ENCODE measurements around the gene AZI2.
A peak's percentile ranks its signal among the peaks of the same experiment; 100 is the strongest.

Gene AZI2

GRCh38 chr3:28348265-28348628 lies 377 bp downstream of the AZI2 start:
- no peak overlapping the region for H3K4ac ChIP-seq (ENCODE audit: low read depth, low read length)
- H4K5ac ChIP-seq (ENCODE audit: low read length), result no peak overlapping the region
- no peak overlapping the region for H4K8ac ChIP-seq (ENCODE audit: low read depth, low read length)
- WGBS (ENCODE audit: extremely low coverage, insufficient coverage, low lambda C conversion rate), result no CpG with 5 or more reads among the region's 16 CpGs
- H2BK5ac ChIP-seq (ENCODE audit: low read length), result no peak overlapping the region
- DNase-seq, result no peak
- no peaks in the 10 kb centered on the region for H3K36me3 ChIP-seq (ENCODE audit: control insufficient read depth, insufficient read depth, low read length)
- H3K9ac ChIP-seq (ENCODE audit: low read length), result peak overlapping the region; percentile 83
- no peak overlapping the region for H2BK15ac ChIP-seq (replicated peaks; ENCODE audit: low read depth)
- H3K23ac ChIP-seq (ENCODE audit: low read length), result peak overlapping the region; percentile 19
- peak overlapping the region; percentile 9 for H3K18ac ChIP-seq (ENCODE audit: low read length)
- H3K27ac ChIP-seq (ENCODE audit: low read depth, low read length), result peak overlapping the region; percentile 91
- H3K27me3 ChIP-seq (ENCODE audit: insufficient read depth, low read length, poor library complexity), result no peaks in the 10 kb centered on the region
- H3K4me2 ChIP-seq (ENCODE audit: low read length), result peak overlapping the region; percentile 67
- no peak overlapping the region for H2AK5ac ChIP-seq (ENCODE audit: low read length)
- H3K56ac ChIP-seq (ENCODE audit: low read length), result peak overlapping the region; percentile 86
- H3K79me1 ChIP-seq (ENCODE audit: low read length), result peaks cover 4% of the 10 kb centered on the region
- peaks cover 1% of the 10 kb centered on the region for H3K4me1 ChIP-seq (ENCODE audit: control insufficient read depth, low read depth, low read length)
- peaks cover 15% of the 10 kb centered on the region for H3K79me2 ChIP-seq (ENCODE audit: control insufficient read depth, insufficient read depth, low read length)
- H3K4me3 ChIP-seq (ENCODE audit: low read length), result peak overlapping the region; percentile 85
- no peak overlapping the region for H2BK120ac ChIP-seq (ENCODE audit: low read depth, low read length)

GRCh38 chr3:28347374-28348264 lies 1.0 kb downstream of the AZI2 start:
- Histone ChIP-seq H3K27ac (ENCODE audit: low read depth, low read length) (peak overlapping the region; percentile 91), H3K23ac (ENCODE audit: low read length) (peak overlapping the region; percentile 19), H2BK5ac (ENCODE audit: low read length) (no peak overlapping the region), H3K4me1 (ENCODE audit: control insufficient read depth, low read depth, low read length) (peaks cover 1% of the 10 kb centered on the region), H3K36me3 (ENCODE audit: control insufficient read depth, insufficient read depth, low read length) (no peaks in the 10 kb centered on the region), H3K56ac (ENCODE audit: low read length) (peak overlapping the region; percentile 86), H3K18ac (ENCODE audit: low read length) (no peak overlapping the region), H3K79me2 (ENCODE audit: control insufficient read depth, insufficient read depth, low read length) (peaks cover 15% of the 10 kb centered on the region), H2BK15ac (replicated peaks; ENCODE audit: low read depth) (no peak overlapping the region), H3K4me3 (ENCODE audit: low read length) (peak overlapping the region; percentile 85), H3K9ac (ENCODE audit: low read length) (peak overlapping the region; percentile 83), H3K27me3 (ENCODE audit: insufficient read depth, low read length, poor library complexity) (no peaks in the 10 kb centered on the region), H3K4me2 (ENCODE audit: low read length) (peak overlapping the region; percentile 67), H3K4ac (ENCODE audit: low read depth, low read length) (no peak overlapping the region), H4K5ac (ENCODE audit: low read length) (no peak overlapping the region), H2BK120ac (ENCODE audit: low read depth, low read length) (no peak overlapping the region), H2AK5ac (ENCODE audit: low read length) (no peak overlapping the region), H4K8ac (ENCODE audit: low read depth, low read length) (no peak overlapping the region), H3K79me1 (ENCODE audit: low read length) (peaks cover 4% of the 10 kb centered on the region)
- DNase-seq, result peak; percentile 18
- WGBS (ENCODE audit: extremely low coverage, insufficient coverage, low lambda C conversion rate), result no CpG with 5 or more reads among the region's 16 CpGs

- Histone ChIP-seq H2BK15ac (replicated peaks; ENCODE audit: low read depth) (no peak overlapping the region), H3K27ac (ENCODE audit: low read depth, low read length) (no peak overlapping the region), H4K8ac (ENCODE audit: low read depth, low read length) (no peak overlapping the region), H2BK120ac (ENCODE audit: low read depth, low read length) (no peak overlapping the region), H3K79me2 (ENCODE audit: control insufficient read depth, insufficient read depth, low read length) (peaks cover 17% of the 10 kb centered on the region), H3K18ac (ENCODE audit: low read length) (no peak overlapping the region), H3K79me1 (ENCODE audit: low read length) (peaks cover 6% of the 10 kb centered on the region), H3K4me3 (ENCODE audit: low read length) (no peak overlapping the region), H3K23ac (ENCODE audit: low read length) (no peak overlapping the region), H3K9ac (ENCODE audit: low read length) (no peak overlapping the region), H3K56ac (ENCODE audit: low read length) (no peak overlapping the region), H3K27me3 (ENCODE audit: insufficient read depth, low read length, poor library complexity) (no peaks in the 10 kb centered on the region), H3K36me3 (ENCODE audit: control insufficient read depth, insufficient read depth, low read length) (no peaks in the 10 kb centered on the region), H4K5ac (ENCODE audit: low read length) (no peak overlapping the region), H2AK5ac (ENCODE audit: low read length) (no peak overlapping the region), H3K4me2 (ENCODE audit: low read length) (no peak overlapping the region), H2BK5ac (ENCODE audit: low read length) (no peak overlapping the region), H3K4me1 (ENCODE audit: control insufficient read depth, low read depth, low read length) (peaks cover 1% of the 10 kb centered on the region), H3K4ac (ENCODE audit: low read depth, low read length) (no peak overlapping the region)
- WGBS (ENCODE audit: extremely low coverage, insufficient coverage, low lambda C conversion rate), result no CpG with 5 or more reads among the region's 1 CpG
- DNase-seq, result no peak
Measured at GRCh38 chr3:28345690-28346089, 2.9 kb downstream of the AZI2 start.

GRCh38 chr3:28343144-28343543 lies 5.5 kb downstream of the AZI2 start:
- no peak overlapping the region for H3K4ac ChIP-seq (ENCODE audit: low read depth, low read length)

GRCh38 chr3:28337230-28337629 lies 11.4 kb downstream of the AZI2 start:
- H3K23ac ChIP-seq (ENCODE audit: low read length), result no peak overlapping the region
- H3K56ac ChIP-seq (ENCODE audit: low read length), result no peak overlapping the region
- H3K36me3 ChIP-seq (ENCODE audit: control insufficient read depth, insufficient read depth, low read length), result no peaks in the 10 kb centered on the region

More at GRCh38 chr3:28343144-28343543, 5.5 kb downstream of the AZI2 start:
- peaks cover 6% of the 10 kb centered on the region for H3K79me1 ChIP-seq (ENCODE audit: low read length)
- no peak overlapping the region for H3K4me2 ChIP-seq (ENCODE audit: low read length)
- H3K79me2 ChIP-seq (ENCODE audit: control insufficient read depth, insufficient read depth, low read length), result peaks cover 16% of the 10 kb centered on the region
- H3K27me3 ChIP-seq (ENCODE audit: insufficient read depth, low read length, poor library complexity), result no peaks in the 10 kb centered on the region
- no peak overlapping the region for H2BK120ac ChIP-seq (ENCODE audit: low read depth, low read length)
- H2BK5ac ChIP-seq (ENCODE audit: low read length), result no peak overlapping the region
- no peak overlapping the region for H4K5ac ChIP-seq (ENCODE audit: low read length)
- H3K4me1 ChIP-seq (ENCODE audit: control insufficient read depth, low read depth, low read length), result peaks cover 1% of the 10 kb centered on the region
- H2BK15ac ChIP-seq (replicated peaks; ENCODE audit: low read depth), result no peak overlapping the region
- H4K8ac ChIP-seq (ENCODE audit: low read depth, low read length), result no peak overlapping the region
- no peak overlapping the region for H3K27ac ChIP-seq (ENCODE audit: low read depth, low read length)
- H3K18ac ChIP-seq (ENCODE audit: low read length), result no peak overlapping the region
- DNase-seq, result no peak
- H3K9ac ChIP-seq (ENCODE audit: low read length), result no peak overlapping the region
- no peak overlapping the region for H3K23ac ChIP-seq (ENCODE audit: low read length)
- no peaks in the 10 kb centered on the region for H3K36me3 ChIP-seq (ENCODE audit: control insufficient read depth, insufficient read depth, low read length)
- no peak overlapping the region for H3K56ac ChIP-seq (ENCODE audit: low read length)
- no peak overlapping the region for H2AK5ac ChIP-seq (ENCODE audit: low read length)
- H3K4me3 ChIP-seq (ENCODE audit: low read length), result no peak overlapping the region

GRCh38 chr3:28335246-28335645 lies 13.4 kb downstream of the AZI2 start:
- Histone ChIP-seq H3K36me3 (ENCODE audit: control insufficient read depth, insufficient read depth, low read length) (no peaks in the 10 kb centered on the region), H3K27me3 (ENCODE audit: insufficient read depth, low read length, poor library complexity) (no peaks in the 10 kb centered on the region), H2BK5ac (ENCODE audit: low read length) (no peak overlapping the region), H3K4me3 (ENCODE audit: low read length) (no peak overlapping the region), H2AK5ac (ENCODE audit: low read length) (no peak overlapping the region), H3K4me1 (ENCODE audit: control insufficient read depth, low read depth, low read length) (no peaks in the 10 kb centered on the region), H3K56ac (ENCODE audit: low read length) (no peak overlapping the region), H3K79me2 (ENCODE audit: control insufficient read depth, insufficient read depth, low read length) (no peaks in the 10 kb centered on the region), H3K27ac (ENCODE audit: low read depth, low read length) (no peak overlapping the region), H3K23ac (ENCODE audit: low read length) (no peak overlapping the region), H2BK15ac (replicated peaks; ENCODE audit: low read depth) (no peak overlapping the region), H2BK120ac (ENCODE audit: low read depth, low read length) (no peak overlapping the region), H3K9ac (ENCODE audit: low read length) (no peak overlapping the region), H3K4ac (ENCODE audit: low read depth, low read length) (no peak overlapping the region), H4K8ac (ENCODE audit: low read depth, low read length) (no peak overlapping the region), H4K5ac (ENCODE audit: low read length) (no peak overlapping the region), H3K18ac (ENCODE audit: low read length) (no peak overlapping the region), H3K79me1 (ENCODE audit: low read length) (no peaks in the 10 kb centered on the region), H3K4me2 (ENCODE audit: low read length) (no peak overlapping the region)
- no peak for DNase-seq
- whole genome bisulfite sequencing (ENCODE audit: extremely low coverage, insufficient coverage, low lambda C conversion rate), result 100% methylated on average over 1 of the region's 2 CpGs

More at GRCh38 chr3:28337230-28337629, 11.4 kb downstream of the AZI2 start:
- no peak overlapping the region for H3K4me3 ChIP-seq (ENCODE audit: low read length)
- H4K8ac ChIP-seq (ENCODE audit: low read depth, low read length), result no peak overlapping the region
- no peak overlapping the region for H3K4ac ChIP-seq (ENCODE audit: low read depth, low read length)
- H3K27me3 ChIP-seq (ENCODE audit: insufficient read depth, low read length, poor library complexity), result no peaks in the 10 kb centered on the region
- H2BK120ac ChIP-seq (ENCODE audit: low read depth, low read length), result no peak overlapping the region
- no peak overlapping the region for H2AK5ac ChIP-seq (ENCODE audit: low read length)
- H3K18ac ChIP-seq (ENCODE audit: low read length), result no peak overlapping the region
- H4K5ac ChIP-seq (ENCODE audit: low read length), result no peak overlapping the region
- H2BK15ac ChIP-seq (replicated peaks; ENCODE audit: low read depth), result no peak overlapping the region
- peaks cover 2% of the 10 kb centered on the region for H3K79me1 ChIP-seq (ENCODE audit: low read length)
- no peak for DNase-seq
- H3K4me2 ChIP-seq (ENCODE audit: low read length), result no peak overlapping the region
- H3K9ac ChIP-seq (ENCODE audit: low read length), result no peak overlapping the region
- no peaks in the 10 kb centered on the region for H3K79me2 ChIP-seq (ENCODE audit: control insufficient read depth, insufficient read depth, low read length)
- no peak overlapping the region for H3K27ac ChIP-seq (ENCODE audit: low read depth, low read length)
- no peak overlapping the region for H2BK5ac ChIP-seq (ENCODE audit: low read length)
- no peaks in the 10 kb centered on the region for H3K4me1 ChIP-seq (ENCODE audit: control insufficient read depth, low read depth, low read length)

Measured in mesendoderm (in vitro differentiated cells).